HCT116 (cell line): ENCODE results near the gene TIAM1. TPM values are rescaled to one million over a fixed set of nuclear protein-coding genes. Genes with fewer than 3 reads are reported as not detected.

Experiments
- ATAC-seq: fragments of 200-7000 bp; cut with Tn5 transposase; 2 replicates; pipeline ENCODE4 v1.9.1; 2020; ENCODE audit warnings: mild to moderate bottlenecking, moderate library complexity
- BruUV-seq: library from RNA; stranded (reverse); fragments of 400-500 nt; replicated peaks from 2 replicates; lab custom pipeline; 2021; lab: Mats Ljungman, UMichigan
- CTCF ChIA-PET: fragments of 300-600 bp; sonication (Branson Sonifier 250); formaldehyde crosslinking; loops from one replicate; lab custom pipeline; 2021; ENCODE audit warnings: antibody characterized with exemption; lab: Charles Lee
- POLR2A ChIA-PET: fragments of 300-600, 350-600 bp; sonication (Branson Sonifier 250); formaldehyde crosslinking; loops from one replicate; lab custom pipeline; 2021; ENCODE audit warnings: antibody characterized with exemption; lab: Charles Lee
- RAD21 ChIA-PET, 2 experiments: fragments of 300-600 bp; sonication (Branson Sonifier 250); formaldehyde crosslinking; loops; one replicate each; lab custom pipeline; 2023; ENCODE audit warnings: low total read pairs in 2 of 2; ENCODE audit not compliant: uncharacterized antibody in 2 of 2, unreplicated experiment in 2 of 2, low non-redundant PET in 1 of 2; lab: Charles Lee
- DNase-seq: peaks from one replicate; pipeline ENCODE4 v3.0.0-alpha.2; 2010; ENCODE audit warnings: low read depth, low spot score
- H2AFZ ChIP-seq: fragments of 200-600 bp; shearing (Covaris generic), sonication (generic); 2 replicates; pipeline ENCODE4 v1.6.1; 2017; ENCODE audit warnings: low read depth, mixed run types, mixed read lengths, antibody characterized with exemption, low read length; ENCODE audit not compliant: poor library complexity, severe bottlenecking
- H3K27ac ChIP-seq: 2 replicates; pipeline ENCODE4 v1.5.1; 2012; ENCODE audit warnings: low read depth, low read length
- H3K27me3 ChIP-seq: fragments of 200-600 bp; sonication (generic); 2 replicates; pipeline ENCODE4 v1.6.1; 2016; ENCODE audit warnings: mixed run types, low read length, mixed read lengths; ENCODE audit not compliant: insufficient read depth
- H3K36me3 ChIP-seq, 2 experiments: fragments of 200-500 bp in 1 of 2; fragments of 200-600 bp in 1 of 2; sonication (Bioruptor generic) in 1 of 2; sonication (generic) in 1 of 2; 2 replicates each; pipeline versions ENCODE4 v1.5.1 to v1.6.1; 2014 to 2016; ENCODE audit warnings: low read length in 2 of 2, inconsistent platforms in 1 of 2, mixed read lengths in 1 of 2, mixed run types in 1 of 2; ENCODE audit not compliant: insufficient read depth in 2 of 2, control insufficient read depth in 1 of 2
- H3K4me1 ChIP-seq, 2 experiments: fragments of 200-600 bp in 1 of 2; sonication (generic) in 1 of 2; 2 replicates each; pipeline versions ENCODE4 v1.5.1 to v1.6.1; 2012 to 2017; ENCODE audit warnings: low read length in 2 of 2, inconsistent platforms in 1 of 2, mild to moderate bottlenecking in 1 of 2, mixed read lengths in 1 of 2, mixed run types in 1 of 2, moderate library complexity in 1 of 2; ENCODE audit not compliant: insufficient read depth in 2 of 2, control insufficient read depth in 1 of 2
- H3K4me2 ChIP-seq: fragments of 200-600 bp; sonication (generic); 2 replicates; pipeline ENCODE4 v1.6.1; 2017; ENCODE audit warnings: mixed run types, low read length, mixed read lengths
- H3K4me3 ChIP-seq, 2 experiments: fragments of 200-600 bp in 1 of 2; sonication (generic) in 1 of 2; replicated peaks in 1 of 2; 2 replicates each; pipeline ENCODE4 v1.5.1; 2011 to 2016; ENCODE audit warnings: low read length in 2 of 2, control low read depth in 1 of 2, low read depth in 1 of 2, mild to moderate bottlenecking in 1 of 2, mixed read lengths in 1 of 2, mixed run types in 1 of 2
- H3K79me2 ChIP-seq: fragments of 200-600 bp; sonication (generic); 2 replicates; pipeline ENCODE4 v1.6.1; 2017; ENCODE audit warnings: mild to moderate bottlenecking, mixed run types, low read length, moderate library complexity, mixed read lengths; ENCODE audit not compliant: insufficient read depth
- H3K9ac ChIP-seq: fragments of 200-600 bp; sonication (generic); 2 replicates; pipeline ENCODE4 v1.6.1; 2016; ENCODE audit warnings: low read length, mixed read lengths
- H3K9me2 ChIP-seq: fragments of 200-600 bp; sonication (generic), shearing (Covaris generic); 2 replicates; pipeline ENCODE4 v1.6.1; 2017; ENCODE audit warnings: mixed run types, mild to moderate bottlenecking, moderate library complexity; ENCODE audit not compliant: insufficient read depth
- H3K9me3 ChIP-seq, 2 experiments: fragments of 200-500 bp in 1 of 2; fragments of 200-600 bp in 1 of 2; sonication (Bioruptor generic) in 1 of 2; sonication (generic) in 1 of 2; 2 replicates each; pipeline ENCODE4 v1.6.1; 2014 to 2017; ENCODE audit warnings: low read length in 2 of 2, mixed read lengths in 2 of 2, inconsistent platforms in 1 of 2, low read depth in 1 of 2, mild to moderate bottlenecking in 1 of 2, mixed run types in 1 of 2, moderate library complexity in 1 of 2; ENCODE audit not compliant: control insufficient read depth in 1 of 2, insufficient read depth in 1 of 2
- H4K20me1 ChIP-seq: fragments of 200-600 bp; sonication (generic), shearing (Covaris generic); 2 replicates; pipeline ENCODE4 v1.6.1; 2017; ENCODE audit warnings: mixed run types, mild to moderate bottlenecking, moderate library complexity; ENCODE audit not compliant: insufficient read depth
- ATF3 ChIP-seq: IDR thresholded peaks from 2 replicates; pipeline ENCODE4 v1.6.1; 2012
- CBX3 ChIP-seq: IDR thresholded peaks from 2 replicates; pipeline ENCODE4 v1.6.1; 2012; ENCODE audit warnings: low read depth
- CEBPB ChIP-seq: IDR thresholded peaks from 2 replicates; pipeline ENCODE4 v1.6.1; 2012; ENCODE audit warnings: low read depth
- EGR1 ChIP-seq: IDR thresholded peaks from 2 replicates; pipeline ENCODE4 v1.6.1; 2012; ENCODE audit warnings: low read depth
- EZH2 ChIP-seq: fragments of 200-600 bp; sonication (generic); IDR thresholded peaks from 2 replicates; pipeline ENCODE4 v1.6.1; 2017; ENCODE audit warnings: antibody characterized with exemption, mixed run types
- FOSL1 ChIP-seq: IDR thresholded peaks from 2 replicates; pipeline ENCODE4 v1.6.1; 2012; ENCODE audit warnings: low read depth
- JUND ChIP-seq: IDR thresholded peaks from 2 replicates; pipeline ENCODE4 v1.6.1; 2012
- MAX ChIP-seq: IDR thresholded peaks from 2 replicates; pipeline ENCODE4 v1.6.1; 2012
- POLR2A ChIP-seq: IDR thresholded peaks from 2 replicates; pipeline ENCODE4 v1.7.0; 2011; ENCODE audit warnings: borderline replicate concordance; ENCODE audit not compliant: insufficient read depth, insufficient read length; ENCODE audit errors: extremely low read depth
- POLR2AphosphoS5 ChIP-seq: IDR thresholded peaks from 2 replicates; pipeline ENCODE4 v1.6.1; 2011; ENCODE audit warnings: mild to moderate bottlenecking, low read depth, low read length, moderate library complexity
- RAD21 ChIP-seq: IDR thresholded peaks from 2 replicates; pipeline ENCODE4 v1.6.1; 2012; ENCODE audit warnings: low read depth, mild to moderate bottlenecking
- REST ChIP-seq: IDR thresholded peaks from 2 replicates; pipeline ENCODE4 v1.6.1; 2012; ENCODE audit warnings: low read depth
- YY1 ChIP-seq: IDR thresholded peaks from 2 replicates; pipeline ENCODE4 v1.6.1; 2011; ENCODE audit warnings: low read length, low read depth, moderate library complexity, mild to moderate bottlenecking; ENCODE audit not compliant: insufficient replicate concordance; ENCODE audit errors: extremely low read depth
- ZNF274 ChIP-seq: fragments of 200-500 bp; sonication (Bioruptor generic); IDR thresholded peaks from 2 replicates; pipeline ENCODE4 v1.6.1; 2014; ENCODE audit warnings: mild to moderate bottlenecking, low read depth, low read length, inconsistent platforms
- intact Hi-C: fragments of 100-400 bp; cut with micrococcal nuclease; formaldehyde crosslinking; loops from 2 replicates; pipeline ENCODE4 v1.10.0; 2022
- total RNA-seq: library from RNA; stranded (reverse); gene quantifications from one replicate; pipeline ENCODE4 v1.2.1, GENCODE V29; 2021; ENCODE audit not compliant: unreplicated experiment
- TF ChIP-seq, protein P1 (sequence below), 3 experiments: fragments of 200-600 bp in 1 of 3; sonication (generic) in 1 of 3; IDR thresholded peaks in 2 of 3; conservative IDR thresholded peaks in 1 of 3; 2 replicates each; pipeline ENCODE4 v1.5.1; 2012 to 2017; ENCODE audit warnings: low read depth in 2 of 3, low read length in 2 of 3, antibody characterized with exemption in 1 of 3, borderline replicate concordance in 1 of 3, control low read depth in 1 of 3, mild to moderate bottlenecking in 1 of 3, mixed read lengths in 1 of 3, mixed run types in 1 of 3, moderate library complexity in 1 of 3; ENCODE audit not compliant: insufficient read depth in 1 of 3

TIAM1 gene
- total RNA-seq, 1 experiment from 2014 or later = 47.8 TPM

DNA sequence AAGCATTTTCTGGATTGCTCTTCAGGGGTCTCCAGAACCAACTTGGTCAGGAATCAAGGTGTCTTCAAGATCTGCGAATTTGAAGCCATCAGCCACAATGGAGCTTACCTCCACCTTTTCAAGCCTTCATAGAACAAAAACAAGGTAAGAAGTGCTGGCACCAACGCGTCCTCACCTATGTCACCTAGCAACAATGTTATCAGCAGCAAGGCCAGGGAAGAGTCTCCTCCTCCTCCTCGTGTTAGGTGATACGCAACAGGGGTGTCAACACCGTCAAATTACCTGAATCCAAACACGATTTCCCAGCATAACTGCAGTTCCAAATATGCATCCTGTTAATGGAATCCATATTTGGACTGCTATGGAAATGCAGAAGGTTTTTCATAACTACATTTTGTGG is 4.1 kb upstream of the TIAM1 start:
- Histone ChIP-seq H3K9ac (no peak overlapping the region; the same call in 1 of the 2 replicates), H3K9me3 (peaks cover 5 to 10% of the 10 kb centered on the region in 2 experiments; a peak in 1 of 4 replicates), H3K4me3 (no peak overlapping the region), H3K27ac (no peak overlapping the region), H3K36me3 (no peaks in the 10 kb centered on the region), H2AFZ (no peak overlapping the region), H3K27me3 (no peaks in the 10 kb centered on the region), H4K20me1 (no peaks in the 10 kb centered on the region), H3K4me1 (peaks cover 42 to 62% of the 10 kb centered on the region in 2 experiments), H3K4me2 (peak overlapping the region; percentile 48; the same call in 1 of the 2 replicates), H3K9me2 (no peaks in the 10 kb centered on the region), H3K79me2 (peaks cover 2% of the 10 kb centered on the region; the same call in 1 of the 2 replicates)
- no peak for DNase-seq
- POLR2A ChIA-PET = interaction anchor here (0.5 to 1.2 kb wide), 3 partner anchors 13 to 226 kb away, joined by 3 read pairs; no protein-coding TSS in a partner anchor
- ATAC-seq = no peak
- TF ChIP-seq CEBPB (no peak), ATF3 (no peak), JUND (no peak), CBX3 (no peak), EGR1 (no peak), EZH2 (no peak), REST (no peak), POLR2AphosphoS5 (no peak), MAX (no peak), YY1 (no peak), RAD21 (no peak), ZNF274 (no peak), POLR2A (no peak), FOSL1 (no peak)
- TF ChIP-seq, protein P1, sequence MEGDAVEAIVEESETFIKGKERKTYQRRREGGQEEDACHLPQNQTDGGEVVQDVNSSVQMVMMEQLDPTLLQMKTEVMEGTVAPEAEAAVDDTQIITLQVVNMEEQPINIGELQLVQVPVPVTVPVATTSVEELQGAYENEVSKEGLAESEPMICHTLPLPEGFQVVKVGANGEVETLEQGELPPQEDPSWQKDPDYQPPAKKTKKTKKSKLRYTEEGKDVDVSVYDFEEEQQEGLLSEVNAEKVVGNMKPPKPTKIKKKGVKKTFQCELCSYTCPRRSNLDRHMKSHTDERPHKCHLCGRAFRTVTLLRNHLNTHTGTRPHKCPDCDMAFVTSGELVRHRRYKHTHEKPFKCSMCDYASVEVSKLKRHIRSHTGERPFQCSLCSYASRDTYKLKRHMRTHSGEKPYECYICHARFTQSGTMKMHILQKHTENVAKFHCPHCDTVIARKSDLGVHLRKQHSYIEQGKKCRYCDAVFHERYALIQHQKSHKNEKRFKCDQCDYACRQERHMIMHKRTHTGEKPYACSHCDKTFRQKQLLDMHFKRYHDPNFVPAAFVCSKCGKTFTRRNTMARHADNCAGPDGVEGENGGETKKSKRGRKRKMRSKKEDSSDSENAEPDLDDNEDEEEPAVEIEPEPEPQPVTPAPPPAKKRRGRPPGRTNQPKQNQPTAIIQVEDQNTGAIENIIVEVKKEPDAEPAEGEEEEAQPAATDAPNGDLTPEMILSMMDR (IDR thresholded peaks at IDR 0.05 in 2 of 3, conservative IDR thresholded peaks at IDR 0.05 in 1 of 3; ENCODE audit: borderline replicate concordance in 1 of 3, insufficient read depth in 1 of 3, low read depth in 2 of 3, low read length in 2 of 3) = no peak
- BruUV-seq = no TSS peak
- intact Hi-C loops = loop anchor here (10.0 kb wide), 2 partner anchors 143 to 237 kb away; no protein-coding TSS in a partner anchor
- CTCF ChIA-PET = interaction anchor here (0.6 to 1.7 kb wide), 8 partner anchors 13 to 211 kb away, joined by 3 to 7 read pairs (median 4); no protein-coding TSS in a partner anchor
- RAD21 ChIA-PET = no interaction called here
